Stimulated activated CD8-positive, alpha-beta memory T cell treated with anti-CD3 and anti-CD28 coated beads, Interleukin-12 subunit alpha, Interleukin-12 subunit beta, amount 100 ng/mL, for 24 hours (primary cell): ENCODE measurements around the gene IL36A.

Experiments
- DNase-seq: peaks from one replicate; pipeline ENCODE4 v3.0.0-alpha.2; 2020; ENCODE audit errors: extremely low read depth

Gene IL36A

GRCh38 chr2:113050921-113051895 lies 45.9 kb downstream of the IL36A start:
- DNase-seq, result no peak

GRCh38 chr2:113052396-113052917 lies 47.2 kb downstream of the IL36A start, which contains the start of gene IL36B:
Gene IL36B (minus strand): TSS chr2:113052867.
- no peak for DNase-seq

GRCh38 chr2:113053666-113054065 lies 48.4 kb downstream of the IL36A start:
- no peak for DNase-seq

DNA sequence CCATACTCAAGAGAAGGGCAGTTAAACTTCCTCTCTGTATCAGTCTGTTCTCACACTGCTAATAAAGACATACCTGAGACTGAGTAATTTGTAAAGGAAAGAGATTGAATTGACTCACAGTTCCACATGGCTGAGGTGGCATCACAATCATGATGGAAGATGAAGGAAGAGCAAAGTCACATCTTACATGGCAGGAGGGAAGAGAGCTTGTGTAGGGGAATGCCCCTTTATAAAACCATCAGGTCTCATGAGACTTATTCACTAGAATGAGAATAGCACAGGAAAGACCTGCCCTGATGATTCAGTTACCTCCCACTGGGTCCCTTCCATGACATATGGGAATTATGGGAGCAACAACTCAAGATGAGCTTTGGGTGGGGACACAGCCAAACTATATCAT lies 48.8 kb downstream of the IL36A start:
- DNase-seq, result no peak

GRCh38 chr2:113056521-113056920 lies 51.3 kb downstream of the IL36A start:
- DNase-seq, result no peak

DNA sequence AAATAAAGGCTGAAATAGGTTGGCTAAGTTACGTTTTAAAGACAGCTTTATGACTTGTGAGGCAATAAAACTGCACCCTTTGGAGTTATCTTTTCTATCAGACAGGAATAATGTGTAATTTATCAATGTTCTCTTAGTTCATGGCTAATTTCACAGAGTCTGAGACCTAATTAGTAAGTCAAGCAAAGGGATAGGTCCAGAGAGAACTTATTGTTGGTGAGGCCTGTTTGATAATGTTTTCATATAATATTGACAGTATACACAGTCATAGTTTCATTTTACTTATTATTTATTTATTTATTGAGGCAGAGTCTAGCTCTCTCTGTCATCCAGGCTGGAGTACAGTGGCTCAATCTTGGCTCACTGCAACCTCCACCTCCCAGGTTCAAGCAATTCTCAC lies 51.9 kb downstream of the IL36A start:
- no peak for DNase-seq
